Endothelial cell of hepatic sinusoid (primary cell): ENCODE data around the gene CACNA2D2.

ENCODE experiments used
- in situ Hi-C: cut with HindIII; loops from 2 replicates; pipeline ENCODE4 v1.10.0; 2017; ENCODE audit warnings: low sequenced_read_pairs

Gene CACNA2D2

DNA sequence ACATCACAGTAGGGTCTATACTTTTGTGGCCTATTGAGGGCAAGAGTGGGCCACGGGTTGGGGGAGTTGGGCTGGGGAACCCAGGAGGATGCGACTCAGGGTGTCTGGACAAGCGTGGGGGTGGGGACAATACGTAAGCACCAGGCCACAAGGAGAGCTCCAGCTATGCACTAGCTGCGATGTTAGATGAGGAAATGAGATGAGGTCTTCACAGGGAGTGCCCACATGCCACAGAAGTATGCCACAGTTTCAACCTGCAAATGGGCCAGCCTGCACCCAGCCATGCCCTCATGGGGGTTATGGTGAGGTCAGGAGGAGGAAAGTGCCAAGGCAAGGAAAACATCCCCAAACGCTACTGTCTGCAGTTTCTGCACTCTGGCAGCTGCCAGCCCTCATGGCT, 30.5 kb downstream of the CACNA2D2 start:
- in situ Hi-C loops = no loop called here

DNA sequence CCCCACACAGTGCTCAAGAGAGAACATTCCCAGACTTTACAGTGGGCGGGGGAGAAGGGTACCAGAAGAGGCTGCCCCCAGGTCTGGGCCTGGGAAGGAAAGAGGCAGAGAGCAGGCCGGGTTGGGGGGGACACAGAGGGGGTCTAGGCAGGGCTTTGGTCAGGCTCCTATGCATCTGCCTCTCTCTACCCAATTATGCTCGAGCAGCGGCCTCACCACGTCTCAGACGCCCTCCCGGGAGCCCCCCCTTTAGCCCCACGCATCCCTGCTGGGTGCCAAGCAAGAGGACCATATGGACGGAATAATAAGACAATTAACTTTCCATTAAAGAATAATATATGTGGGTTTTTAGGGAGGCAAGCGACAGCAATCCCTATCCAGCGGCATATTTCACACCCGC, 32.8 kb downstream of the CACNA2D2 start:
- in situ Hi-C loops = no loop called here

DNA sequence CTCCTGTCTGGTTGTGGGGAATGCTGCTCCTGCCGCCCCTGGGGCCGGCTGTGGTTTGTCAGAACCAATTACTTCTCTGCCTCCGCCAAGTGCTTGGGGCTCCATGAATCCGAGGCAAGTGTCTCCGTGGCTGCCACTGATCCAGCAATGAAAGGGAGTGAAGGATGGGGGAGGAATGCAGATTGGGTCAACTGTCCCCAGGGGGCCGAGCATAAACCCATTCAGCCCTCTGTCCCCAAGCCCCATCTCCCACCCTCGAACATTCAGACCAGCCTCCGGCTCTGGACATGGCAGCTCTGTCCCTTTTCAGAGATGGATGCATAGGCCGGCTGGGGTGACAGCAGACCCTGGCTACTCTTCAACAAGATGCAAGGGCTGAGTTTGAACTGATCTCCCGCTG, 35.5 kb downstream of the CACNA2D2 start:
- in situ Hi-C loops = no loop called here

DNA sequence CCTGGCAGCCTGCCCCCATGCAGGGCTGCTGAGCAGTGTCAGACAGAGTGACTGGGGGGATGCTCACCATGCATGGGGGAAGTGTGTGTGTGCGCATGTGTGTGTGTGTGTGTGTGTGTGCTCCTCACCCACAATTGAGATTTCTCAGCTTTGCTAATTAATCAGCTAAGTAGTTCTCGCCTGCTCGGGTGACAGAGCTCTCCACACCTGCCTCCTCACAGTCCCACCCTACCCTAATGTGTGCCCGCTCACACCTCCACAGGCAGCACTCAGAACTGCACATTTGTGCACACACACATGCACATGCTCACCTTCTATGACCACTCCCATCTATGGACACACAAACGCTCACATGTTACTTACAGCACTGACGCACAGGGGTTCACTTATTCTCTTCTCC, 37.3 kb downstream of the CACNA2D2 start:
- in situ Hi-C loops = no loop called here

DNA sequence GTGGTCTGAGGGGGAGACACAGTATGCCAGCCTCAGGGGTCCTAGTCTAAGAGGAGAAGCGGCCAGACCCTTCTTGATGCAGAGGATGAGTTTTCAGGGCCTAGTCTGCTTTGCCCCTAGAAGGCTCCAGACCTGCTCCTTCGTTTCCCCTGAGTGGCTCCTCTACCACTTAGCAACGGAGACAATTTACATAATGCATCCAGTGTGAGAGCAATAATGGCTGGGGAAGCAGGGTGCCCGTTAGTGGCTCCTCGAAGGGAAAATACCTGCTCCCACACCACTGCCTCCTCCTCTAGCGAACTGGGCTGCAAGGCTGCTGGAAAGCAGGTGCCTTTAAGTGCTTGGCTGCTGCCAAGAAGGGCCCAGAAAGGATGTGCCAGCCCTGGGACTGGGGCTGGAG, 38.9 kb downstream of the CACNA2D2 start:
- in situ Hi-C loops = no loop called here

DNA sequence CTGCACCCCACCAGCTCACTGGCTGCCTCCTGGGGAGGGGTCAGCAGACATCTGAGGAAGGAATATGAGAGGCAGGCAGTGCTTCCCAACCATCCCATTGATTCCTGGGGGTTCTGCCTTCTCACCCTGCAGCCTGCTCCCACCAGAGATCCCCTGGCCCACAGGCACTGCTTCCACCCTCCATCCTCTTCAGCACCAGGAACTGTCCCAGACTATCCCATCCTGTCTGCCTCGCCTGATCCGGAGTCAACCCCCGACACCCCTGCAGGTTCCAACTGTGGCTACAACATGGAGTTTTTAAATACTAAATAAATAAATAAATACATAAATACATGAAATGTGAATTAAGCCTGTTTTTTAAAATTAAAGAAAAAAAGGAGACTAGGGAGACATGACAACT, 43.6 kb downstream of the CACNA2D2 start:
- in situ Hi-C loops = no loop called here

DNA sequence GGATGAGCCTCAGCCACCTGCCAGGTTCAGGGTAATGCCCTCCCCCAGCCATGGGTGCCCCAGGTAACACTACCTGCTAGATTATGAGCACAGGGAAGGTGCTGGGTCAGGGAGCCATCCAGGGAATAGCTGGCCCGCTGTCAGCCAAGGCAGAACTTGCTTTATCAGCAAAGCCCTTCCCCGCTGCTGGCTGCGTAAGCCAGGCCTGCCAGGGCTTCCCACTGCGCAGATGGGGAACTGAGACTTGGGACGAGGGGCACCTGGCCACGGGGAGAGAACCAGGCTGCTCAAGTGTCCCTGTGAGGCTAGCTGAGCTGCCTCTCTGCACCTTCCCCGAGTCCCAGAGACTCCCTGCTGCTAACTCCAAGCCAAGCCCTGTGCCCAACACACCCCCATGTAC, 45.4 kb downstream of the CACNA2D2 start:
- in situ Hi-C loops = no loop called here

DNA sequence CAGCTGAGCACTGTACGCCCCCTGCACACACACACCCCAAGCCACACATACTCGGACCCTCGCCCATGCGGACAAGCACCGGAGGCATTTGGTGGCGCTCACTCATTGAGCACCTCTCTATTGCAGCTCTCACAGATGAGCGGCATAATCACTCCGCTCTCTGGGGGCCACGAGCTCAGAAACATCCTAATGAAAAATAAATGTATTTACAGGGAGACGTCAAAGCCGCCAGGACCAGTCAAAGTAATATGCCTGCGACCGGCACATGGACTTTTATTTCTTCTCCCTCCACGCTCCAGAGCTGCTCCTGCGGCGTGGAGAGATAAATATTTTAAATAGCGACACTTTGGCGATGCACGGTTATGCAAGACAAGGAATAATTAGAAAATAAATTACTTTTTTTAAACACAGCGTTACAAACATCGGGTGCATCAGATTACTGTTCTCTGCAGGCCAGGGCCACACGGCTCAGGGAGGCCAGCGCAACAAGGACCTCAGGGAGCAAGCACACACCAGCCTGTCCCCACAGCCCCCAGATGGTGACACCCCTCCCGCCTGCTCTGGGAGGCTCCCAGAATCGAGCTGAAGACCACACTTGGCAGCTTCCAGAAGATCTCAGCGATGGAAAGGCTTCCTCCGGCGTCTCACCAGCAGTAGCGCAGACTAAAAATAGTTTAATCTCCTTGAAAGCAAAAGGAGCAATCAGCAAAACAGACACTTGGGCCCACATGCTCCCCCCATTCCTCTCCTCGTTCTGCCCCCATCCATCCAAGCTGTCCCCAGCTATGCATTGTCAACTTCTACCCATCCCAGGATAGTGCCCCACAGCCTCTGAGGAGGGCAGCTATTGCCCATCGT, 48.0 kb downstream of the CACNA2D2 start:
- in situ Hi-C loops = no loop called here

DNA sequence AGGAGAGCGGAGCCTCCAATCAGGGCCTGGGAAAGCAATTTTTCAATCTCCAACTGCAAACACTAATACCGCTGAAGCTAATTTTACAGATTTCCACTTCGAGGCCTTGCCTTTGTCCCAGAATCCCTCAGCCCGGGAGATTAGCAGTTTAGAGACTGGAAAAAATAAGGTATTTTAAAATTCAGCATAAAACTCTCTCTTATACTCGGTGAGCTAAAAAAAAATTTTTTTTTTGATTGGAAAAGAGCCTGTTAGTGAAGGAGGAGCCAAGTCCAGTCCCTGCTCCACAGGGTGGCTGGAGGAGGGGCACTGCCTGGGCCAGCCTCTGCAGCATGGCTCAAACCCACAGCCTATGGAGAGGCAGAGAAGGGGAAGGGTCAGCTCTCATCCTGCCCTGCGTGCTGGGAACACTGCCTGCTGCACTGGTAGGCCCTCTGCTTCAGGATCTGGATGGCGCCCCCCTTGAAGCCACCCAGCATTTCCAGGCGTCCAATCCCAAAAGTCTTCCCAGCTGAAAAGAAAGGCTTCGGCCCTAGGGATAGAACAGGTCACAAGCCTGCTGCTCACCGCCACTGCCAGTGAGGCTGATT, 48.9 kb downstream of the CACNA2D2 start:
- in situ Hi-C loops = no loop called here

DNA sequence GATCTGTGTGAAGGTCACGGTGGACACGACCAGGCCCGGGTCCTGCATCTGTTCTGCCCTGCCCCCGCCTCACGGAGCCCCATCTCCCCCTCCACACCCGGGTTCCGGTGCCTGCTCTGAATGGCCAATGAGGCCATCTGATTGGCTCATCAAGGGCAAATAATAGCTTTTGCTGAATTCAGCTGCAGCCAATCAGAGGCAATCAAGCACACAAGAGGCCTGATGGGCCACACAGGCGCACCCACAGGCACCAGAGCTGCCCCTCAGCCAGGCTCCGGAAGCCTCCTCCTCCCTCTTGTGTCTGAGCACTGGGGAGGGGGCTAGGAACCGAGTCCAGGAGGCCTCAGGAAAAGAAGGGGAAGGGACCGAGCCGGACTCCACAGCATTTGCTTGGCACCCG, 49.5 kb downstream of the CACNA2D2 start:
- in situ Hi-C loops = no loop called here

DNA sequence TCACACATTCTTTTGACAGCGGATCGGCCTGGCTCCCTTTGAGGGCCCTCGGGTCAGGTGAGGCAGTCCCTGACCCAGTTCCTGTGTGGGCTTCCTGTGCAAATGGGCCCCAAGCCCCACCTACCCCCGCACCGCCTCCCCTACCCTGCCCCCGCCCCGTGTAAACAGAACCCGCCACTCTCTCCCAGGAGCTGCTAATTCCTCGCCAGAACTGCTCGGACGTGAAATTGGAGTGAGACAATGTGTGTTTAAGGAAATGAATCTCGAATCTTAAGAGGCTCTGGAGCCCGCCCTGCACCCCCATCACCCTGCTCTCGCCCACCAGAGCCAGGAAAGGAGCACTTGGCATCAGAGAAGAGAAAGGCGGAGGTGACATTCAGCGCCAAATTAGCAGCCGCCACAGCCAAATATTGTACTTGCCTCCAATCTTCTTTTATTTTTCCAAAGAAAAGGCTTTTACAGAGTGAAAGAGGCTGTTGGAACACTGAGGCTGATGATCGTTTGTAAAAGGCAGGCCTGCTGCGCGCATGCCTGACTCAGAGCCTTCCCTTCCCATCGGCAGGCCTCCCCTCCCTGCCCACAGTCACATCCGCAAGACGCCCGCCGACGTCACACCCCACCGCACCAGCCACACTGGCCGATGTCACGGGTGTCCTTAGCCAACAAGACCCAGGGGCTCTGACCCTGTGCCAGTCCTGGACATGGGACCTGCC, 53.1 kb downstream of the CACNA2D2 start:
- in situ Hi-C loops = no loop called here

DNA sequence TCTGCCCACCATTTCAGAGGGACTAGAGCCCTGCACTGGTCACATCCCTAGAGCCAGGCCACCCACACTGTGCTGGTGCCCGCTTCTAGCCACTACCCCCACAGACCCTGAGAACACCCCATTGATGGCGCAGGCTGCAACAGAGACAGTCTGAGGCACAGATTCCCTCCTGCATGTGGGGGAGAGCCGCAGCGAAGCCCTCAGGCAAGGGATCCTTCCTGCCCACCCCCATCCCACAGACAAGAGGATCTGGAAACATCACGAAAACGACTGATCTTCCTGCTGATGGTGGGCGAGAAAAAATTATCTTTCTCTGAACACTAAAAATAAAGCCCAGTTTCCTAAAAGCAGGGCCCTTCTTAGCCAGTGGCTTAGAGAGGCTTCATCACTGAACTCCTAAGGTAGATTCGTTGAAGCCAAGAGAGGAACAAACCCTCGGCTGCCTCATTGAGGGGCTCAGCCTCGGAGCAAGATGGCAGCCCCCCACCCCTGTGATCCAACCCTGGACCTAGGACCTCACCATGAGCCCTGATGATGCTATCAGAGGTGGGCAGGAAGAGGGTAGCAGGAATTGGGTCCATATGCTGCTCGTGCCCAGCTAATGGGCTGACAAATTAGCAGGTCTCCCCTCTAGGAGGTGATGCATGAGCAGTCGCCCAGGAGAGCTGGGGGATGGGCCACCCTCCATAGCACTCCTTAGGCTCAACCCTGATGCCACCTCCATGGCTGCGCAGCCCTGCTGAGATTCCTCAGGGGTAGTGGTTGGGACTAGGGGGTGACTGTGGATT, 54.5 kb downstream of the CACNA2D2 start:
- in situ Hi-C loops = loop anchor here (5.0 kb wide), 1 partner anchor 88 kb away; no protein-coding TSS in a partner anchor

DNA sequence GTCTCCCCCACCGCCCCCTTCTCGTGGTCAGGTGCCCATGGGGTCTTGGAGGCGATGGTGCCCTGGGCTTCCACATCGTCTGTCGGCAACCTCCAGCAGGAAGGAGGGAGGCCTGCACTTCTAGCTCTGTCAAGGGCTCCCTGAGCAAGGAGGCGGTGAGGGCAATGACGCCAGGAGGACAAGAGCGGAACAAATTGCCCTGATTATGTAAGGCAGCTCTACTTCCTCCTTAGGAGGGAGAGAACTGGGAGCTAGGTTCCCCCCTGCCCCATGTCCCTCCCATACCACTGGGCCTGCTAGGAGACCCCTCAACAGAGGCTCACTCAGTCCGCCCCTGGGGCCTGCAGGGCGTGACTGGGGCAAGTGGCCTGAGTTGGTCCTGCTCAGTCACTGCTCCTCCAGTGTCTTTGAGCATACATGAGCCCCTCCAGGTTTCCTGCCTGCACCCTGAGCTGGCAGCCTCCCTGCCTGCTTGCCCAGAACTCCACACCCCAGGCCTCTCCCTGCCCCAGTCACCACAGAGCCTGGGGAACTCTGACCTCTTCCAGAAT, 56.1 kb downstream of the CACNA2D2 start:
- in situ Hi-C loops = loop anchor here (5.0 kb wide), 1 partner anchor 90 kb away; no protein-coding TSS in a partner anchor

DNA sequence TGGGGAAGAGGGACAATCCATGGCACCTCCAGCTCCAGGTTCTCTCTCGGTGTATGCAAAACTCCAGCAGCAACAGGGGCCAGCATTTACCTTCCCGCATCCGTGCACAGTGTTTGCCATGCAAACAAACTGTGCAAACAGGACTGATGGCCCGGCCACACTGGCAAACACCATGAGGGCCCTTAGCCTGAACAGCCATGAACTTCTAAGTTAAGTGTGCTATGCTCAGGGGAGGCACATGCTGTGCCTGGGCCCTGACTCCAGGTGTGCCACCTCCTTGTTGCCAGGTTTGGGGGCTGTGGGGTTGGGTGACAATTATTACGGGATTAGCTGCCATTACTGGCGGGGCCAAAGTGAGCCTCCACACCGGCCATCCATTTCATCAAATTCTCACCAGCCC, 57.5 kb downstream of the CACNA2D2 start:
- in situ Hi-C loops = loop anchor here (5.0 kb wide), 1 partner anchor 91 kb away; no protein-coding TSS in a partner anchor

DNA sequence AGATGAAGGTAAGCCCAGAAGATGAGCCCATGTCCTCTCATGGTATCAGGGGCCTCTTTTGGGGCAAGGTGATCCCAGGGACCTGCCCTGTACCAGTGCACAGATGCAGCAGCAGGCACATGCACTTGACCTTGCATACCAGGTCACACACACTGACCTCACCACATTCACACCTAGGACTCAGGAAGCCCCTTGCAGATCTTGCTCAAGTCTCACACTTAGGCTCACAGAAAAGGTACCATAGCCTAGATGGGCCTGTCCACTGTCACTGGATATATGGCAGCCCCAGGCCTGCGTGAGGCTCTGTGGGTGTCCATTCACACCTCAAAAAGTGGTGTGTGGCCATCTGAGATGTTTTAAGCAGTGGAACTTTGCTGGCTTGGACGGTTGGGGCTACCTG, 58.7 kb downstream of the CACNA2D2 start:
- in situ Hi-C loops = loop anchor here (5.0 kb wide), 1 partner anchor 93 kb away; no protein-coding TSS in a partner anchor

DNA sequence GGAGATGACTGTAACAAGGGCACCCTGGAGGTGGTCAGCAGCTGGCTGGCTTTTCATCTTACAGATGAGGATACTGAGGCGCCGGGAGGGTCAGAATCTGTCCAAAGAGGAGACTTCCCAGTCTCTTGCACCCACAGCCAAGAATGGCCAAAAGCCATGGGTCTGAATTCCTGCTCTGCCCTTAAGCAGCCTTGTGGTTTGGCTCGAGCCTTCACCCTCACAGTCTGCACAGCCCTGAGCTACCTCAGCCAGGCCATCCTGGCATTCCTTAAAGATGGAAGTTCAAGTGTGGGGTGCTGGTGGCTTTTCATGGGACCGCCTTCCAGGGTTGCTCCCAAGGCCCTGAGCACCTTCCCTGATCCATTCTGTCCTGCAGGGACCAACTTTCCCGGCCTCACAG, 59.2 kb downstream of the CACNA2D2 start:
- in situ Hi-C loops = no loop called here

DNA sequence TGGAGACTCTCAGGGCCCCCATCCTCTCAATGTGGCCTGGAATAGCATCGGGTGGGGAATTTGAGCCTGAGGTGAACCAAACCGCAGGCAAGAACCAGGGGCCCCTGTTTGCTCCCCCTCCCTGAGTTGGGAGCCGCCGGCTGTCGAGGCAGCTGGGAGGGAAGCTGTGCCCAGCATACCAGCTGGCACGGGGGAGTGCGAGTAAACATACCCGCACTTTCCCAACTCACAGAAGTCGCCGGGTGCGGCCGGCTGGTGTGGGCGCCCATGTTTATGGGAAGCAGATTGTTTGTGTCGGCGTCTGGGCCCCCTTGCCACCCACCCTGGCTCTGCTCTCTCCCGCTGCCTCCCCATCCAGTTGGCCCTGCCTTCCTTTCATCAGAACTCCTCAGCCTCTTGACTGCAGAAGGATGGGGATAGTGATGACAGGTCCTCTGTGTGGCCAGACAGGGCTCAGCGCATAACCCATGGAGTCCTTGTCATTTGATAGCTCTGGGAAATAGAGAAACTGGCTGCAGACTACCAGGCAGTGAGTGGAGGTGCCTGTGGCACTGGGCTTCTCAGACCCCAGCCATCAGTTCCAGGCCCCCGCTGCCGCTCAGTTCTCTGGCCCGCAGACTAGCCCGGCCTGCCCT, 60.4 kb downstream of the CACNA2D2 start:
- in situ Hi-C loops = no loop called here

DNA sequence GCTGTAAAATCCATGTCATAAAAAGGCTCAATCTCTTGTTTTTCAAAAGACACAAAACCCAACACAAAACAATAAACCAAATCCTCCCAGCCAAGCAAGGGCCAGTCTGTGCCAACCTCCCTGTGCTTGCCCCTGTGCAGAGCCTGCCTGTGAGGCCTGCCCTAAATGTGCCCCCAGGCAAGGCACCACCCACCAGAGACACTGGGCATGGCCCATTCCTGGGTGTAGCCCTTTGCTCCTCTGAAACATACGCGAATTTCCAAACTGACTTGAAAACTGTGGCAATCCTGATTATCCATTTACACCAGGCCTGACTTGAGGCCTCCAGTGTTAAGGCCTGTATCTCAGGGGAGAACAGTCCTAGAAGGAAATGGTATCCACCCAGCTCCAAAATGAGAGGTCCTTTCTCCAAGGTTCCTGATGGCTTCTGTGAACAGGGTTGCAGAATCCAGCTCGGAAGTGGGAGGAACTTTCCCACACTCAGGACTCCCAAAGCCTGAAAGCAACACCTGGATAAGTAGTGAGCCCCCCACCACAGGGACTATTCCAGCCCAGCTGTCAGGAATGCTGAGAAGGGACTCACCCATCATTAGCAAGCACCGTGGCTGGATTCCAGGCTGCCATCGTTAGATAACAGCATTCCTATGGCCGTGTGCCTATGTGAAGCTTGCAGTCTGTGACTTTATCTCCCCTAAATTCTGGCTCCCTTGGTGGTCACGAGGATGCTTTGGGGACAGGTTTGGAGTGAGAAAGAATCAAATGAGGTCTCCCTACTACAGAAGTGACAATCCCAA, 61.8 kb downstream of the CACNA2D2 start:
- in situ Hi-C loops = no loop called here

DNA sequence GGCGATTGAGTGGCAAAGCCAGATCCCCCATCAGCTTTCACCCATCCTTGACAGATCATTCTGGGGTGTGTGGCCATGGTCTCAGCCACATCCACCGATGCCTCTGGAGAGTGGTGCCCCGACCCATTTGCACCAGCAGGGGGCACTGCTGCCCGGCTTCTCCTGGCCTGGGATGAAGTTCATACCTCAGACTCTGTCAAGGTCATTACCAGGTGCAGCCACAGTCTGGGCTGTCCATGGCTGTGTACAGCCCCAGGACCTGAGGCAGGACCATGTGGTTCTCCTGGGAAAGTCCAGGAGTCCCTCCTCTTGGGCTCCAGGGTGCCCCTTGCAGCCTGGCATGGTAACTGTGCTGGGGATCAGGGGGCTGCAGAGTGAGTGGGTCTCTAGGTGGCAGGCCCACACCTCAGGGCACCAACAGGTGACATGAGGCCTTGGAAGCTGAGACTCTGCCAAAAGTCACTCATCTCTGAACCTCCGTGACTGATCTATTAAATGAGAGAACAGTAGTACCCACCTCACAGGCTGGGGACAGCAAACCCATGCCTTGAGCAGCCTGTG, 67.2 kb downstream of the CACNA2D2 start:
- in situ Hi-C loops = no loop called here
